ENCODE results near the gene CSTB.

- TF ChIP-seq CTCF (tag by site-specific recombination; IDR thresholded peaks at IDR 0.05), result no peak
- TF ChIP-seq, protein P1, sequence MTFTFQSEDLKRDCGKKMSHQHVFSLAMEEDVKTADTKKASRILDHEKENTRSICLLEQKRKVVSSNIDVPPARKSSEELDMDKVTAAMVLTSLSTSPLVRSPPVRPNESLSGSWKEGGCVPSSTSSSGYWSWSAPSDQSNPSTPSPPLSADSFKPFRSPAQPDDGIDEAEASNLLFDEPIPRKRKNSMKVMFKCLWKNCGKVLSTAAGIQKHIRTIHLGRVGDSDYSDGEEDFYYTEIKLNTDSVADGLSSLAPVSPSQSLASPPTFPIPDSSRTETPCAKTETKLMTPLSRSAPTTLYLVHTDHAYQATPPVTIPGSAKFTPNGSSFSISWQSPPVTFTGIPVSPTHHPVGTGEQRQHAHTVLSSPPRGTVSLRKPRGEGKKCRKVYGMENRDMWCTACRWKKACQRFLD (tag by site-specific recombination; IDR thresholded peaks at IDR 0.05), result no peak
- no peak for TF ChIP-seq OSR2 (tag by site-specific recombination; IDR thresholded peaks at IDR 0.05)
- no peak for TF ChIP-seq ZNF280D (tag by site-specific recombination; IDR thresholded peaks at IDR 0.05)
- TF ChIP-seq ZNF629 (tag by site-specific recombination; IDR thresholded peaks at IDR 0.05), result no peak
- no peak for TF ChIP-seq ZNF121 (tag by site-specific recombination; IDR thresholded peaks at IDR 0.05)
- TF ChIP-seq SP7 (tag by site-specific recombination; IDR thresholded peaks at IDR 0.05), result no peak
- no peak for TF ChIP-seq YY1 (tag by site-specific recombination; IDR thresholded peaks at IDR 0.05)
Observed at GRCh38 chr21:43758811-43759210, 17.3 kb downstream of the CSTB start.
